Right lung (tissue), 5 donors: Measurements from ENCODE around the gene HTRA3. TPM values are rescaled to one million over a fixed set of nuclear protein-coding genes. Genes with fewer than 3 reads are reported as not detected.

ENCODE experiments used
- DNase-seq, 2 donors: peaks; one replicate each; pipeline ENCODE4 v3.0.0-alpha.2; 2013
- polyA plus RNA-seq, 5 donors: library from polyadenylated mRNA; unstranded; fragments of 120-200 nt; gene quantifications; one replicate each; pipeline versions ENCODE4 v1.2.1 to v1.2.3, GENCODE V29; 2013; ENCODE audit warnings: inconsistent platforms in 1 of 5, low replicate concordance in 1 of 5; ENCODE audit not compliant: insufficient read length in 5 of 5, insufficient read depth in 1 of 5

Gene HTRA3
- polyA plus RNA-seq, 5 donors, result 8.6 to 17.7 (median 11.0) TPM

GRCh38 chr4:8245884-8246833, 23.4 kb upstream of the HTRA3 start:
- no peak for DNase-seq

DNA sequence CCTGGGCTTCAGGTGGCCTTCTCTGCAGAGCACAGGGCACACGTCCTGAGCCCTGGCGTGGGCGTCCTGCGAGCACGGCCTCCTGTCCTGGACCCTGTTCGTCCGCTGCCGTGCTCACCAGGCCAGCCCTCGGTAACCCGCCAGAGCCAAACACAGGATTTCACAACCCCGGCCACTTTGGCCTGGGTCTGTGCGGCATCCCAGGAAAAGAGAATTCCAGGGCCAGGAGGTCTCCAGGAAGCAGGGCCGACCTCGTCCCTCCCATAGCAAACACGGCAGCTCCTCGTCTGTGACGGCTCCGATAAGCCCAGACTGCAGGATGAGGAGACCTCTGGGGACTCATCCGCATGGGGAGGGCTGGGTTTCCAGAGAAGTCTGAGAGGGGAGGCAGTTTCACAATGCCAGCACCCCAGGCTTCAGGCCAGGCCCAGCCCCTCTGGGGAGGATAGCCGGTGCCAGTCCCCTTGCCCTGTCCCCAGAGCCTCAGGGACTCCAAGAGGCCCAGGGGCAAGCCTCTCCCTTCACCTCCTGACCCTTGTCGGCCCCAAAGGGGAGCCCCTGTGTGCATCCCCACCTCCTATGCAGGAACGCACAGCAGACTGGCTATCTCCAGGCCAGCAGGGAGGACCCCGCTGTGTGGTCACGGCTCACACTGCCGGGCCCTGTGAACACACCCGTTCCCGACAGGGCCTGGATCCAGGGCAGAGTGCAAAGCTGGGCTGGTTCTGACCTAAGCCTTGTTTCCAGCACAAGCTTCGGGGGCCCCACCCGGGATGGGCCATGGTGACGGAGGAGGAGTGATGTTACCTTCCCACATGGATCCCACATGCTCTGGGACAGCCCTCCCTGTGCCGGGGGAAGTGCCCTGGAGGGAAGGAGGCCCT, 22.3 kb upstream of the HTRA3 start:
- DNase-seq, result no peak

GRCh38 chr4:8248091-8248490, 21.5 kb upstream of the HTRA3 start:
- no peak for DNase-seq

- no peak for DNase-seq
These were observed 19.3 kb upstream of the HTRA3 start for GRCh38 chr4:8250227-8250626.

GRCh38 chr4:8250637-8251036, 18.9 kb upstream of the HTRA3 start:
- no peak for DNase-seq

DNA sequence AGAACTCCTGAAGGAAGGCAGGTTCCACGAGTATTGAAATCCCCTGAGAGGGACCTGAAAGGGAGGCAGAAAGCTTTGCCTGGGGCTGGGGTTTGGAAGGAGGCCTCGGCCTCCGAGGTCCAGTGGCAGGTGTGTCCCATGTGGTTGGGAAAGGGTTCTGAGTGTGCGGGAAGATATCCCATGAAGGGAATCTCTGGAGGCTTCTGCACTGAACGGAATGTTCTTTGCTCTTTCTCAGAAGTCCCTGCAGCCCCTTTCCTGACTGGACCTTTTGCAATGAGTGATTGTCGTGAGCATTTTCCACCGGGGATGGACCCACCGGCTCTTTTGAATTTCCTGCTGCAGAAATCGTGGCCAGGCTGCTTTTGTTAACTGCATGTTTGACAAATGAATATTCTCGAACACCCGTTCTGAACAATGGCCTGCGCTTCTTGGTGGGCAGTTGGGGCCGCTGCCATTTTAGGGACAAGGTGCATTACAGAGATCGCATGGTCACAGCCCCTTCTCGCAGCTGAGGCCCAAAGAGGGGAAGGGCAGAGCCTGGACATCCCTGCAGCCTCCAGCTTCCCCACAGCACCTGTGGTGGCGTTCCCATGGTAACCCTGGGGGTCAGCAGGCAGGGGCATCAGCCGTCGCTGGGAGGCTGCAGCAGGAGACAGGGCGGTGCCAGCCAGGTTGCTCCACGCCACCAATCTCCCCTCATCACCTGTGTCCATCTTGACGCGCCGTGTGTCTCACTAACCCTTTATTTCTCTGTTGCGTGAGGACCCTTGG, 18.3 kb upstream of the HTRA3 start:
- DNase-seq, result no peak

GRCh38 chr4:8252301-8253173, 17.0 kb upstream of the HTRA3 start:
- no peak for DNase-seq

DNA sequence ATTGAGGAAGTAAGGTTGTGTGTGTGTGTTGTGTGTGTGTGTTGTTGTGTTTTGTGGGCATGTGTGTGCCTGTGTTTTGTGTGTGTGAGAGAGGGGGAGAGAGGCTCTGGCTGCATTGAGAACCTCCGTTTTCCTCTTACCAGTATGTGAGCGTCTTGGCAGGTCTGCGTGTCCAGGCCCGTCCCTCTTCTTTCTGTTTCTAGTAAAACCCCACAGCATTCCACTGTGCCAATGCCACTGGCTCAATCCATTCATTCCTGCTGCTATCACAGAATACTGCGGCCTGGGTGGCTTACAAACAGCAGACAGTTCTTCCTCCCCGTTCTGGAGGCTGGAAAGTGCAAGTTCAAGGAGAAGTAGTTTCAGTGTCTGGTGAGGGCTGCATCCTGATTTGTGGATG, 15.5 kb upstream of the HTRA3 start:
- DNase-seq, result no peak

GRCh38 chr4:8255698-8256441, 13.7 kb upstream of the HTRA3 start:
- DNase-seq, result no peak

DNA sequence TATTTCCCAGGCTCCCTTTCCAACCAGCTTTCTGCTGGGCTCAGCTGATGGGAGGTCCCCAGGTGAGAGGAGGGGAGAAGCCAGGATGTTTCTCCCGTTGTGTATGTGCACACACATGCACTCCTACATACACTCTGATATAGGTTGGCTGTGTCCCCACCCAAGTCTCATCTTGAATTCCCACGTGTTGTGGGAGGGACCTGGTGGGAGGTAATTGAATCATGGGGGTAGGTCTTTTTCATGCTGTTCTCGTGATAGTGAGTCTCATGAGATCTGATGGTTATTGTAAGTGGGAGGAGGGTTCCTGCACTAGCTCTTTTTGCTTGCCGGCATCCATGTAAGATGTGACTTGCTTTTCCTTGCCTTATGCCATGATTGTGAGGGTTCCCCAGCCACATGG, 11.7 kb upstream of the HTRA3 start:
- DNase-seq, result no peak

GRCh38 chr4:8258552-8259212, 10.9 kb upstream of the HTRA3 start:
- no peak for DNase-seq

DNA sequence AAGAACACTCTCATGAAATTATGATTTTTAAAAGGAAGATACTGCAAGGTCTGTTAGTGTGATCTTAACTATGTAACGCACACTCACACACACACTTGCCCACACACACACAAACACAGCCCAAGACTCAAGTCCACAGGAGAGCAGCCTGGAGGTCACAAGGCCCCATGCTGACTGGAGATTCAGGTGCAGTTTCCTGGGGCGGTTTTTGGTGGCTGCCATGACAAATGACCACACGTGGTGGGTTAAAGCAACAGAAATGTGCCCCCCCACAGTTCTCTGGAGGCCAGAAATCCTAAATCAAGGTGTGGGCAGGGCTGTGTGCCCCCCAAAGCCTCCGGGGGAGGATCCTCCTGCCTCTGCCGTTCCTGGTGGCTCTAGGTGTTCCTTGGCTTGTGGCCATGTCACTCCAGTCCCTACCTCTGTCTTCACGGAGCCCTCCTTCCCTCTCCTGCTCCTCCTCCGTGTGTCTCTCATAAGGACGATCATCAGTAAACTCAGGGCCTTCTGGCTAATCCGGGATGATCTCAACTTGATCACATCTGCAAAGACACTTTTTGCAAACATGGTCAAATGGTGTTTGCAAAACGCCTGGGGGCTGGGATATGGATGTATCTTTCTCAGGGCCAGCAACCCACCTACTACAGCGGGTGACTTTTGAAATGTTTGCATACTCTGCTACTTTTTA, 9.7 kb upstream of the HTRA3 start:
- no peak for DNase-seq

GRCh38 chr4:8260656-8261111, 8.9 kb upstream of the HTRA3 start:
- no peak for DNase-seq

GRCh38 chr4:8261851-8262535, 7.6 kb upstream of the HTRA3 start:
- DNase-seq, result no peak

DNA sequence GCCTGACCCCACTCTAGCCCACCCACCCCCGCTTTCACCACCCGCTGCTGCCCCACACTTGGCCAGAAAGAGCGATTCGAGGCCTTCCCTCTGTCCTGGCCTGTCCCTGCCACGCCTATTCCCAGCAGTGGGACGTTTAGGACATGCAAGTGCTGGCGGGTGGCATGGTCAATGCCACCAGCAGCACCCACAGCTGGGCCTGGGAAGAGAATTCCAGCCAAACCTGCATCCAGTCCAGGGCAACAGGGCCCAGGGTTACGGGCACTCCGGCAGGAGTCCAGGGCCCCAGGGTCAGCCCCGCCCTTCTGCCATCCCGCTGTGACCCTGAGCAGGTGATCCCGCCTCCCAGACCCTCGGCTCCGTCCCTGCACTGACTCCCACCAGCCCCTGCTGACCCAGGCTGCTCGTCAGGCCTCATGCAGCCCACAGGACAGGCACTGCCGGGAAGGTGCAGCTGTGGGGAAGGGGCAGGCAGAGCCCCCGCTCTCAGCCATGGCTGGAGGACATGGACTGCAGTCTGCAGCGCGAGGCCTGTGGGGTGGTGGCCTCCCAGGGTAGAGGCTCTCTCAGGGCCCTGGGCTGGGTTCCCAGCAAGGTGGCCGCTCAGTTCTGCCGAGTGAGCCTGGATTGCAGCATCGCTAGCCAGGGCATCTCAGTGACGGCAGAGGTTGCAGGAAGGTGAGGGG, 6.8 kb upstream of the HTRA3 start:
- no peak for DNase-seq

GRCh38 chr4:8263397-8263796, 6.2 kb upstream of the HTRA3 start:
- DNase-seq, result no peak

- DNase-seq, result no peak
These were observed 5.4 kb upstream of the HTRA3 start for GRCh38 chr4:8264106-8264505.
